ENCODE results near the gene SBNO2. TPM values are rescaled to one million over a fixed set of nuclear protein-coding genes. Genes with fewer than 3 reads are reported as not detected.

Gene SBNO2
- total RNA-seq, 3 donors from 2014 or later: 15.4 to 63.3 (median 43.9) TPM

DNA sequence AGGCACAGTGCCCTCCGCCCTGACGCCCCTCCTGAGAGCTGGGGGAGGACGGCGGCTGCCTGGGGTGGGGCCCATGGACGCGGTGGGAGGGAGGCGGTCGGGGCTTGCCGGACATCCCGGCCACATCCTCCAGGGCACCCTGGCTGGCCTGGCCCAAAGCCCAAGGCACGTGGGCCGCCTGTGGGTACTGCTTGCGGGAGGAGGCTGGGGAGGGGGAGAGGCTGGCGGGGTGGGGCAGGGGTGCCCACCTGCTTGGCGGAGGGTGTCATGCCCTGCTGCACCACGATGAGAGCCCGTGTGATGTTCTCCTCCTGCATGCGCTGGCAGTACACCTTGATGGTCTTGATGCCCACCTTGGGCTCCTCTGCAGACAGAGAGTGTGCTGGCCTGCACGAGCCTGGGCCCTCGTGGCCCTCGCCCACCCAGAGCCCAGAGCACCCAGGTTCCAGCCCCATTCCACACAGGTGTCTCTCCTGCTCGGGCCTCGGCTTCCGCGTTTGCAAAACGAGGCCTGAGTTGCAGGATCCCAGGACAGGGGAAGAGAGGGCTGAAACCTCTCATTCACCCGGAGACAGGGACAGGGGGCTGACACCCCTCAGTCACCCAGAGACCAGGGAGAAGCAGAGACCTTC is 82.4 kb downstream of the SBNO2 start:
- Histone ChIP-seq H3K27me3 (no peaks in the 10 kb centered on the region), H3K4me3 (no peak overlapping the region), H3K9me3 (no peaks in the 10 kb centered on the region), H3K27ac (no peak overlapping the region), H3K4me1 (peaks cover 5 to 12% of the 10 kb centered on the region in 2 donors), H3K36me3 (no peaks in the 10 kb centered on the region)
- no peak for DNase-seq (ENCODE audit: low spot score in 2 of 2)
- TF ChIP-seq, protein P1, sequence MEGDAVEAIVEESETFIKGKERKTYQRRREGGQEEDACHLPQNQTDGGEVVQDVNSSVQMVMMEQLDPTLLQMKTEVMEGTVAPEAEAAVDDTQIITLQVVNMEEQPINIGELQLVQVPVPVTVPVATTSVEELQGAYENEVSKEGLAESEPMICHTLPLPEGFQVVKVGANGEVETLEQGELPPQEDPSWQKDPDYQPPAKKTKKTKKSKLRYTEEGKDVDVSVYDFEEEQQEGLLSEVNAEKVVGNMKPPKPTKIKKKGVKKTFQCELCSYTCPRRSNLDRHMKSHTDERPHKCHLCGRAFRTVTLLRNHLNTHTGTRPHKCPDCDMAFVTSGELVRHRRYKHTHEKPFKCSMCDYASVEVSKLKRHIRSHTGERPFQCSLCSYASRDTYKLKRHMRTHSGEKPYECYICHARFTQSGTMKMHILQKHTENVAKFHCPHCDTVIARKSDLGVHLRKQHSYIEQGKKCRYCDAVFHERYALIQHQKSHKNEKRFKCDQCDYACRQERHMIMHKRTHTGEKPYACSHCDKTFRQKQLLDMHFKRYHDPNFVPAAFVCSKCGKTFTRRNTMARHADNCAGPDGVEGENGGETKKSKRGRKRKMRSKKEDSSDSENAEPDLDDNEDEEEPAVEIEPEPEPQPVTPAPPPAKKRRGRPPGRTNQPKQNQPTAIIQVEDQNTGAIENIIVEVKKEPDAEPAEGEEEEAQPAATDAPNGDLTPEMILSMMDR (IDR thresholded peaks at IDR 0.05): no peak
- TF ChIP-seq POLR2A (IDR thresholded peaks at IDR 0.05): no peak
- no peak for TF ChIP-seq POLR2AphosphoS5 (IDR thresholded peaks at IDR 0.05)
- intact Hi-C loops (cut with DNase I; ENCODE audit: low total_unique reads): no loop called here

DNA sequence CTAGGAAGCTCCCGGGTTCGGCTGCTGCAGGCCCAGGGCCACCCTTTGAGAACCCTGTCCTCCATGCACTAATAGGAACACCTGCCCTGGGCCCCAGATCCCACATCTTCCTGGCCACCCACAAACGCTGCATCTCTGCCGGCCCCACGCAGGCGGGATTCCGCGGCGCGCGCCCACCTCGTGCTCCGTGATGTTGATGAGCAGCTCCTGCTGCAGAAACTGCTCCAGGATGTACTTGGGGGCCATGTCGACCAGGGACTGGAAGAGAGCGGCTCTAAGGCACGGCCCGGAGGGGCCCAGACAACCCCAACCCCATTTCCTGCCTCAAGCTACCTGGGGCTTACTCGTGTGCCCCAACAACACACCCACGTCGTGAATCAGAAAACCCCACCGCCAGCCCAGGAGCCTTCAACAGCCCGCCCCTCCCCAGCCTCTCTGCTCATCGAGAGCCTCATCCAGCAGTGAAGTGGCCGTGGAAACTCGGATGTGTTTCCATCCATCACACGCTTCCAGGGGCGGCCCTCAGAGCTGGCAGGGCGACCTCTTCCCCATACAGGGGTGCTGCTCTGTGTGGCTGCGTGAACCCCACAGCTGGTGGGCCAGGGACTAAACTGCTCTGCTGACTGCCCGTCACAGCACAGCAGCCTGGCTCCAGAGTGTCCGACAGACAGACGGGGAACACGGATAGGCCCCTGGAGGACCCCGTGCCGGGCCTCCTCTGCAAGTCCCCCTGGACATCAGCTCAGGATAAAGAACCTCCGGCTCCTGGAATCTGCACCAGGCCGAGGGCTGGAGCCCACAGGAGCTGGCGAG is 83.1 kb downstream of the SBNO2 start:
- H3K4me1 ChIP-seq: peaks cover 5 to 12% of the 10 kb centered on the region in 2 donors
- H3K36me3 ChIP-seq: no peaks in the 10 kb centered on the region

DNA sequence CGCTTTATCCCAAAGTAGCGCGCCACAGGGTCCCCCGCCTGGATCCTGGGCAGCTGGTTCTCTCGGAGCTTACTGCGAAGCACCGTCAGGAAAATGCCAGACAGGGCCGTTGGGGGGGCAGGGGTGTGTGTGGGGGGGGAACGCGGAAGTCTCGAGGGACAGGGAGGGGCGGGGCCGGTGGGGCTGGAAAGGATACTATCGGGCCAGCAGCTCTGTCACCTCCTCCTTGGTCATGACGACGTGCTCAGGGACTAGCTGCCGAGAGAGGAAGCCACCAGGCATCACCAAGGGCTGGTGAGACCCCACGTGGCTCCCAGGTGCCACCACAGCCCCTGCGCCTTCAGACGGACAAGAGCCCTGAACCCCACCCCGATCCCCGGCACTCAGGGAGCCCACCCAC is 84.2 kb downstream of the SBNO2 start:
- no peak for DNase-seq (ENCODE audit: low spot score in 2 of 2)
- TF ChIP-seq POLR2AphosphoS5 (IDR thresholded peaks at IDR 0.05): no peak
- TF ChIP-seq, protein P1 (IDR thresholded peaks at IDR 0.05): no peak
- no peak for TF ChIP-seq POLR2A (IDR thresholded peaks at IDR 0.05)
- H3K9me3 ChIP-seq: no peaks in the 10 kb centered on the region
- no peak overlapping the region for H3K4me3 ChIP-seq
- peaks cover 5 to 12% of the 10 kb centered on the region in 2 donors for H3K4me1 ChIP-seq
- no peak overlapping the region for H3K27ac ChIP-seq
- intact Hi-C loops (cut with DNase I; ENCODE audit: low total_unique reads): no loop called here
- no peaks in the 10 kb centered on the region for H3K36me3 ChIP-seq
- no peaks in the 10 kb centered on the region for H3K27me3 ChIP-seq

More for the DNA sequence above, 83.1 kb downstream of the SBNO2 start:
- Histone ChIP-seq H3K9me3 (no peaks in the 10 kb centered on the region), H3K27ac (no peak overlapping the region), H3K27me3 (no peaks in the 10 kb centered on the region), H3K4me3 (no peak overlapping the region)
- no peak for DNase-seq (ENCODE audit: low spot score in 2 of 2)
- no peak for TF ChIP-seq POLR2AphosphoS5 (IDR thresholded peaks at IDR 0.05)
- intact Hi-C loops (cut with DNase I; ENCODE audit: low total_unique reads): no loop called here

DNA sequence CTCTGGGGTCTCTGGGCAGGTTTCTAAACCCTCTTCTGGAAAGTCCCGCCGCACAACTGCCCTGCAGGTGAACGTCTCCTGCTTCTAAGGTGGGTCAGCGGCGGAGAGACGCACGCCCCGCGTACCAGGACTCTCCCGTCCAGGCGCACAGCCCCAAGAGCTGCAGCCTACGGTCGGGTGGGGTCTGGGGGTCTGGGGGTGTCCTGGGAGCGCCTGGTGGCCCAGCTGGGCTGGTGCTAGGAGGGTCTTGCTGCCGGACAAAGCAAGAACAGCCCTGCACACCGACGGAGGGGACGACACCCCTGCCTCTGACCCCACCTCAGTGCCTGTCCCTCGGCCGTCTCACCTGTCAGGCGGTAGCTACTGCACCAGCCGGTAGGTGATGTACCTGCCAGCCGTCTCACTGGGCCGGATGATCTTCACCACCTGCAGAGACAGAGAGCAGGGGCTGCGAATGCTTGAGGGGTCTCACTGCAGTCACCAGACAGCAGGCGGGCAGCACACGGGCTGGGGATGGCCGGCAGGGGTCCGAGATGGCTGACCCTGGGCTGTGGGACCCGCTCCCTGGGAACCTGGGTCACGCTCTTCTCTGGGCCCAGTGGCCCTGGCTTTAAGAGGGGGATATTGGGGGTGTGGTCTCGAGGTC is 84.8 kb downstream of the SBNO2 start:
- intact Hi-C loops (cut with DNase I; ENCODE audit: low total_unique reads): no loop called here
- TF ChIP-seq, protein P1 (IDR thresholded peaks at IDR 0.05): no peak
- TF ChIP-seq POLR2A (IDR thresholded peaks at IDR 0.05): no peak
- TF ChIP-seq POLR2AphosphoS5 (IDR thresholded peaks at IDR 0.05): no peak
- H3K36me3 ChIP-seq: no peaks in the 10 kb centered on the region

DNA sequence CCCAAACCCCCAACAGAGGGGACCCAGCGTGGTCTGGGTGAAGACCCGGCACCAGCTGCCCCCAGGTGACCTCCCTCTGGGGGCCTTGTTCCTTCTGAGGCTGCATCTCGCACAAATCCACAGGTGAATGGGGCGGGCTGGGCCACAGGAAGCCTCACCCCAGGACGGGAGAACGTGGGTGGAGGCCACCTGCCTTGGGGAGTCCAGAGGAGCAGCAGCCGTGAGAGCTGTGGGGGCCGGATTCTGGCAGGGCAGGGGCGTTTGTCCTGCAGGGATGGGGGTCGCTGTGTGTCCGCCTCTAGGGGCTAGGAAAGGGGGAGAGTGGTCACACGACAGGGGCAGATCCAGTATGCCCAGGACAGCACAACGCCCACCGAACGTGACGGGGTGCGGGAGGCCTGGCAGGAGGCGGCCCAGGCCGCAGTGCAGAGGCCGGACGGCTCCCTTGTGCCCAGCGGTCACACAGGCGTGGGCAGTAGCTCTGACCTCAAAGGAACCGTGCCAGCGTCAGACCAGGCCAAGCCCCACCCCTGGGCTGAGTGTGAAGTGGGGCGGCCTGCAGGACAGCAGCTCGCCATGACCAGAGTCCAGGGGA is 85.6 kb downstream of the SBNO2 start:
- H3K27ac ChIP-seq: peak overlapping the region; percentile 53 to 62
- no peaks in the 10 kb centered on the region for H3K27me3 ChIP-seq
- no peaks in the 10 kb centered on the region for H3K36me3 ChIP-seq
- intact Hi-C loops (cut with DNase I; ENCODE audit: low total_unique reads): no loop called here
- no peak overlapping the region for H3K4me3 ChIP-seq
- TF ChIP-seq, protein P1 (IDR thresholded peaks at IDR 0.05): no peak
- DNase-seq (ENCODE audit: low spot score in 2 of 2): no peak
- H3K4me1 ChIP-seq: peaks cover 0 to 4% of the 10 kb centered on the region in 2 donors
- no peaks in the 10 kb centered on the region for H3K9me3 ChIP-seq

More for the DNA sequence above, 84.8 kb downstream of the SBNO2 start:
- no peak for DNase-seq (ENCODE audit: low spot score in 2 of 2)
- Histone ChIP-seq H3K4me3 (no peak overlapping the region), H3K27me3 (no peaks in the 10 kb centered on the region), H3K9me3 (no peaks in the 10 kb centered on the region), H3K27ac (no peak overlapping the region), H3K4me1 (peaks cover 5 to 11% of the 10 kb centered on the region in 2 donors)

Data from breast epithelium (tissue), 4 donors.